HepG2 (cell line): ENCODE measurements around the gene RMDN2. TPM values are rescaled to one million over a fixed set of nuclear protein-coding genes. Genes with fewer than 3 reads are reported as not detected.
A peak's percentile ranks its signal among the peaks of the same experiment; 100 is the strongest.

Experiments used
- FOSL2 ChIP-seq: sonication (generic); formaldehyde crosslinking; IDR thresholded peaks from 2 replicates; pipeline ENCODE4 v1.4.0; 2020; ENCODE audit warnings: missing genetic modification reagents
- HOXA9 ChIP-seq: sonication (generic); formaldehyde crosslinking; IDR thresholded peaks from 2 replicates; pipeline ENCODE4 v1.8.1; 2022; ENCODE audit warnings: missing genetic modification reagents, mild to moderate bottlenecking, moderate library complexity, borderline replicate concordance
- MAZ ChIP-seq, 2 experiments: sonication (generic) in 1 of 2; formaldehyde crosslinking in 1 of 2; IDR thresholded peaks; 2 replicates each; pipeline versions ENCODE4 v1.5.0 to v1.6.1; 2012 to 2020; ENCODE audit warnings: low read depth in 2 of 2, mild to moderate bottlenecking in 2 of 2, borderline replicate concordance in 1 of 2, improper control_type of control experiment in 1 of 2, low read length in 1 of 2, missing genetic modification reagents in 1 of 2, moderate library complexity in 1 of 2
- MED8 ChIP-seq: sonication (generic); formaldehyde crosslinking; IDR thresholded peaks from 2 replicates; pipeline ENCODE4 v1.8.1; 2023; ENCODE audit warnings: mild to moderate bottlenecking, missing genetic modification reagents; ENCODE audit not compliant: insufficient replicate concordance
- NAIF1 ChIP-seq: sonication (generic); formaldehyde crosslinking; IDR thresholded peaks from 2 replicates; pipeline ENCODE4 v1.5.0; 2020; ENCODE audit warnings: mild to moderate bottlenecking, missing genetic modification reagents, borderline replicate concordance
- RAD21 ChIP-seq: fragments of 450-650 bp; formaldehyde crosslinking; IDR thresholded peaks from 2 replicates; pipeline ENCODE4 v1.5.0; 2020; ENCODE audit warnings: mild to moderate bottlenecking
- RFXANK ChIP-seq: IDR thresholded peaks from 2 replicates; pipeline ENCODE4 v1.6.1; 2016
- TBL1XR1 ChIP-seq: fragments of 150-350 bp; IDR thresholded peaks from 2 replicates; pipeline ENCODE4 v1.6.1; 2014; ENCODE audit warnings: borderline replicate concordance, low read length; ENCODE audit not compliant: partially characterized antibody
- ZNF180 ChIP-seq: sonication (generic); formaldehyde crosslinking; IDR thresholded peaks from 2 replicates; pipeline ENCODE4 v1.4.0; 2020; ENCODE audit warnings: low read depth, missing genetic modification reagents, borderline replicate concordance
- ZNF557 ChIP-seq: sonication (generic); formaldehyde crosslinking; IDR thresholded peaks from 2 replicates; pipeline ENCODE4 v1.4.0; 2020; ENCODE audit warnings: missing genetic modification reagents
- ZNF879 ChIP-seq: sonication (generic); formaldehyde crosslinking; IDR thresholded peaks from 2 replicates; pipeline ENCODE4 v1.8.1; 2023; ENCODE audit warnings: missing genetic modification reagents
- polyA plus RNA-seq, 8 experiments: library from polyadenylated mRNA; depleted of rRNA in 3 of 8; stranded (reverse) in 7 of 8; unstranded in 1 of 8; fragments of >200 nt; fragmentation: Illumina TruSeq in 4 of 8; extraction: Trizol in 4 of 8; gene quantifications; 2 replicates each; pipeline versions ENCODE4 v1.2.1 to v1.2.3, GENCODE V29; 2011 to 2016; ENCODE audit warnings: low read depth in 4 of 8, missing spikeins in 1 of 8, mixed read lengths in 1 of 8; ENCODE audit not compliant: insufficient read depth in 1 of 8
- total RNA-seq, 5 experiments: library from RNA; depleted of rRNA; stranded (reverse); fragments of >200 nt; fragmentation: Illumina TruSeq; extraction: Trizol; gene quantifications; 2 replicates each; pipeline ENCODE4 v1.2.3, GENCODE V29; 2016; ENCODE audit warnings: low read depth in 1 of 5
- TF ChIP-seq, protein P1 (sequence below): sonication (generic); formaldehyde crosslinking; IDR thresholded peaks from 2 replicates; pipeline ENCODE4 v1.4.0; 2020; ENCODE audit warnings: low read depth, mild to moderate bottlenecking, missing genetic modification reagents
- TF ChIP-seq, protein P2 (sequence below): sonication (generic); formaldehyde crosslinking; IDR thresholded peaks from 2 replicates; pipeline ENCODE4 v1.5.0; 2020; ENCODE audit warnings: missing genetic modification reagents, mild to moderate bottlenecking, borderline replicate concordance
- TF ChIP-seq, protein P3 (sequence below): sonication (generic); formaldehyde crosslinking; IDR thresholded peaks from 2 replicates; pipeline ENCODE4 v1.8.1; 2022; ENCODE audit warnings: low read depth, mild to moderate bottlenecking, missing genetic modification reagents
- TF ChIP-seq, protein P4 (sequence below): IDR thresholded peaks from 2 replicates; pipeline ENCODE4 v1.6.1; 2016; ENCODE audit warnings: missing biosample characterization, missing genetic modification reagents, low read depth
- TF ChIP-seq, protein P5 (sequence below): sonication (generic); formaldehyde crosslinking; IDR thresholded peaks from 2 replicates; pipeline ENCODE4 v1.4.0; 2020; ENCODE audit warnings: missing genetic modification reagents, low read depth, mild to moderate bottlenecking, borderline replicate concordance
- TF ChIP-seq, protein P6 (sequence below): IDR thresholded peaks from 2 replicates; pipeline ENCODE4 v1.6.1; 2016; ENCODE audit warnings: low read depth, control low read depth
- TF ChIP-seq, protein P7 (sequence below): sonication (generic); formaldehyde crosslinking; IDR thresholded peaks from 2 replicates; pipeline ENCODE4; 2020; ENCODE audit warnings: missing genetic modification reagents, mild to moderate bottlenecking, borderline replicate concordance

RMDN2 gene
- total and polyA plus RNA-seq, 2 of the 13 experiments (the other 11 are each of a cell fraction or from before 2014, with no cell fraction given), result 2.3 to 8.9 TPM

DNA sequence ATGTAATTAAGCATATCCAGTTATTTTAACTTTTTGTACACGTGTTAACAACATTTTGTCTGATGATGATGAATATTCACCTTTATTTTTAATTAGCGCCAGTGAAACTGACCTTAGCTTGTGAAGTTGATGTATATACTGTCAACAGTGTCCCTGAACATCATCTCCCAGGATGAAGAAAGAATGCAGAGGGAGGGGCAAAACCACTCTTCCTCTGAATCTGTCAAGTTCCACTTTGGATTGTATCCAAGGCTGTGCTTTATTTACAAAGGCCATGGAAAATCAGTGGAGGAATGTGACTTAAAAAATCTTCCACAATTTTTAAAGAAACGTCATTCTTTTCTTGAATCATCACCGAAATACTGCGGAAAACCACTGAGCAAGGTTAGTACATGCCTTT, 4.5 kb upstream of the RMDN2 start (continued):
- TF ChIP-seq, protein P1, sequence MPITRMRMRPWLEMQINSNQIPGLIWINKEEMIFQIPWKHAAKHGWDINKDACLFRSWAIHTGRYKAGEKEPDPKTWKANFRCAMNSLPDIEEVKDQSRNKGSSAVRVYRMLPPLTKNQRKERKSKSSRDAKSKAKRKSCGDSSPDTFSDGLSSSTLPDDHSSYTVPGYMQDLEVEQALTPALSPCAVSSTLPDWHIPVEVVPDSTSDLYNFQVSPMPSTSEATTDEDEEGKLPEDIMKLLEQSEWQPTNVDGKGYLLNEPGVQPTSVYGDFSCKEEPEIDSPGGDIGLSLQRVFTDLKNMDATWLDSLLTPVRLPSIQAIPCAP, result no peak
- TF ChIP-seq, protein P2, sequence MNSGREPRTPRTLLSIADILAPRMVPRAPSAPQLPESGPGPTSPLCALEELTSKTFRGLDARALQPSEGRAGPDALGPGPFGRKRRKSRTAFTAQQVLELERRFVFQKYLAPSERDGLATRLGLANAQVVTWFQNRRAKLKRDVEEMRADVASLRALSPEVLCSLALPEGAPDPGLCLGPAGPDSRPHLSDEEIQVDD (CRISPR knock-in tag), result no peak
- TF ChIP-seq, protein P3, sequence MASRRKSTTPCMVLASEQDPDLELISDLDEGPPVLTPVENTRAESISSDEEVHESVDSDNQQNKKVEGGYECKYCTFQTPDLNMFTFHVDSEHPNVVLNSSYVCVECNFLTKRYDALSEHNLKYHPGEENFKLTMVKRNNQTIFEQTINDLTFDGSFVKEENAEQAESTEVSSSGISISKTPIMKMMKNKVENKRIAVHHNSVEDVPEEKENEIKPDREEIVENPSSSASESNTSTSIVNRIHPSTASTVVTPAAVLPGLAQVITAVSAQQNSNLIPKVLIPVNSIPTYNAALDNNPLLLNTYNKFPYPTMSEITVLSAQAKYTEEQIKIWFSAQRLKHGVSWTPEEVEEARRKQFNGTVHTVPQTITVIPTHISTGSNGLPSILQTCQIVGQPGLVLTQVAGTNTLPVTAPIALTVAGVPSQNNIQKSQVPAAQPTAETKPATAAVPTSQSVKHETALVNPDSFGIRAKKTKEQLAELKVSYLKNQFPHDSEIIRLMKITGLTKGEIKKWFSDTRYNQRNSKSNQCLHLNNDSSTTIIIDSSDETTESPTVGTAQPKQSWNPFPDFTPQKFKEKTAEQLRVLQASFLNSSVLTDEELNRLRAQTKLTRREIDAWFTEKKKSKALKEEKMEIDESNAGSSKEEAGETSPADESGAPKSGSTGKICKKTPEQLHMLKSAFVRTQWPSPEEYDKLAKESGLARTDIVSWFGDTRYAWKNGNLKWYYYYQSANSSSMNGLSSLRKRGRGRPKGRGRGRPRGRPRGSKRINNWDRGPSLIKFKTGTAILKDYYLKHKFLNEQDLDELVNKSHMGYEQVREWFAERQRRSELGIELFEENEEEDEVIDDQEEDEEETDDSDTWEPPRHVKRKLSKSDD (CRISPR knock-in tag), result no peak
- TF ChIP-seq, protein P4, sequence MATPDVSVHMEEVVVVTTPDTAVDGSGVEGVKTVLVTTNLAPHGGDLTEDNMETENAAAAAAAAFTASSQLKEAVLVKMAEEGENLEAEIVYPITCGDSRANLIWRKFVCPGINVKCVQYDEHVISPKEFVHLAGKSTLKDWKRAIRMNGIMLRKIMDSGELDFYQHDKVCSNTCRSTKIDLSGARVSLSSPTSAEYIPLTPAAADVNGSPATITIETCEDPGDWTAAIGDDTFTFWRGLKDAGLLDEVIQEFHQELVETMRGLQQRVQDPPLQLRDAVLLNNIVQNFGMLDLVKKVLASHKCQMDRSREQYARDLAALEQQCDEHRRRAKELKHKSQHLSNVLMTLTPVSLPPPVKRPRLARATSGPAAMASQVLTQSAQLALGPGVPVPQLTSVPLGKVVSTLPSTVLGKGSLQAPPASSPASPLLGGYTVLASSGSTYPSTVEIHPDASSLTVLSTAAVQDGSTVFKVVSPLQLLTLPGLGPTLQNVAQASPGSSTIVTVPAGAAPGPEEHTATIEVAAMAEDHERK (CRISPR knock-in tag), result no peak
- TF ChIP-seq TBL1XR1 (no peak), HOXA9 (CRISPR knock-in tag) (no peak), ZNF180 (CRISPR knock-in tag) (no peak), RAD21 (CRISPR knock-in tag) (no peak), NAIF1 (CRISPR knock-in tag) (no peak), RFXANK (CRISPR knock-in tag) (no peak), FOSL2 (CRISPR knock-in tag) (peak; percentile 43), MED8 (CRISPR knock-in tag) (no peak), ZNF879 (CRISPR knock-in tag) (no peak), MAZ (IDR thresholded peaks at IDR 0.05; ENCODE audit: borderline replicate concordance, low read depth, low read length) (peak; percentile 90; the same call in 1 of the 2 replicates), MAZ (CRISPR knock-in tag; IDR thresholded peaks at IDR 0.05; ENCODE audit: low read depth) (peak; percentile 55; the same call in 1 of the 2 replicates), ZNF557 (CRISPR knock-in tag) (no peak)
- TF ChIP-seq, protein P5, sequence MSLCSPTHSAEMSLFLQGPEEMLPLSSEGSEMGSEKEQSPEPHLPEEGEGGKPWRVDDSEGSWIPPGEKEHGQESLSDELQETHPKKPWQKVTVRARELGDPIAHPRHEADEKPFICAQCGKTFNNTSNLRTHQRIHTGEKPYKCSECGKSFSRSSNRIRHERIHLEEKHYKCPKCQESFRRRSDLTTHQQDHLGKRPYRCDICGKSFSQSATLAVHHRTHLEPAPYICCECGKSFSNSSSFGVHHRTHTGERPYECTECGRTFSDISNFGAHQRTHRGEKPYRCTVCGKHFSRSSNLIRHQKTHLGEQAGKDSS (CRISPR knock-in tag), result no peak
- TF ChIP-seq, protein P6, sequence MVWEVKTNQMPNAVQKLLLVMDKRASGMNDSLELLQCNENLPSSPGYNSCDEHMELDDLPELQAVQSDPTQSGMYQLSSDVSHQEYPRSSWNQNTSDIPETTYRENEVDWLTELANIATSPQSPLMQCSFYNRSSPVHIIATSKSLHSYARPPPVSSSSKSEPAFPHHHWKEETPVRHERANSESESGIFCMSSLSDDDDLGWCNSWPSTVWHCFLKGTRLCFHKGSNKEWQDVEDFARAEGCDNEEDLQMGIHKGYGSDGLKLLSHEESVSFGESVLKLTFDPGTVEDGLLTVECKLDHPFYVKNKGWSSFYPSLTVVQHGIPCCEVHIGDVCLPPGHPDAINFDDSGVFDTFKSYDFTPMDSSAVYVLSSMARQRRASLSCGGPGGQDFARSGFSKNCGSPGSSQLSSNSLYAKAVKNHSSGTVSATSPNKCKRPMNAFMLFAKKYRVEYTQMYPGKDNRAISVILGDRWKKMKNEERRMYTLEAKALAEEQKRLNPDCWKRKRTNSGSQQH (CRISPR knock-in tag), result no peak
- TF ChIP-seq, protein P7, sequence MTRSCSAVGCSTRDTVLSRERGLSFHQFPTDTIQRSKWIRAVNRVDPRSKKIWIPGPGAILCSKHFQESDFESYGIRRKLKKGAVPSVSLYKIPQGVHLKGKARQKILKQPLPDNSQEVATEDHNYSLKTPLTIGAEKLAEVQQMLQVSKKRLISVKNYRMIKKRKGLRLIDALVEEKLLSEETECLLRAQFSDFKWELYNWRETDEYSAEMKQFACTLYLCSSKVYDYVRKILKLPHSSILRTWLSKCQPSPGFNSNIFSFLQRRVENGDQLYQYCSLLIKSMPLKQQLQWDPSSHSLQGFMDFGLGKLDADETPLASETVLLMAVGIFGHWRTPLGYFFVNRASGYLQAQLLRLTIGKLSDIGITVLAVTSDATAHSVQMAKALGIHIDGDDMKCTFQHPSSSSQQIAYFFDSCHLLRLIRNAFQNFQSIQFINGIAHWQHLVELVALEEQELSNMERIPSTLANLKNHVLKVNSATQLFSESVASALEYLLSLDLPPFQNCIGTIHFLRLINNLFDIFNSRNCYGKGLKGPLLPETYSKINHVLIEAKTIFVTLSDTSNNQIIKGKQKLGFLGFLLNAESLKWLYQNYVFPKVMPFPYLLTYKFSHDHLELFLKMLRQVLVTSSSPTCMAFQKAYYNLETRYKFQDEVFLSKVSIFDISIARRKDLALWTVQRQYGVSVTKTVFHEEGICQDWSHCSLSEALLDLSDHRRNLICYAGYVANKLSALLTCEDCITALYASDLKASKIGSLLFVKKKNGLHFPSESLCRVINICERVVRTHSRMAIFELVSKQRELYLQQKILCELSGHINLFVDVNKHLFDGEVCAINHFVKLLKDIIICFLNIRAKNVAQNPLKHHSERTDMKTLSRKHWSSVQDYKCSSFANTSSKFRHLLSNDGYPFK (CRISPR knock-in tag), result no peak
